Measurements from ENCODE around the gene ID3.

ID3 gene

DNA sequence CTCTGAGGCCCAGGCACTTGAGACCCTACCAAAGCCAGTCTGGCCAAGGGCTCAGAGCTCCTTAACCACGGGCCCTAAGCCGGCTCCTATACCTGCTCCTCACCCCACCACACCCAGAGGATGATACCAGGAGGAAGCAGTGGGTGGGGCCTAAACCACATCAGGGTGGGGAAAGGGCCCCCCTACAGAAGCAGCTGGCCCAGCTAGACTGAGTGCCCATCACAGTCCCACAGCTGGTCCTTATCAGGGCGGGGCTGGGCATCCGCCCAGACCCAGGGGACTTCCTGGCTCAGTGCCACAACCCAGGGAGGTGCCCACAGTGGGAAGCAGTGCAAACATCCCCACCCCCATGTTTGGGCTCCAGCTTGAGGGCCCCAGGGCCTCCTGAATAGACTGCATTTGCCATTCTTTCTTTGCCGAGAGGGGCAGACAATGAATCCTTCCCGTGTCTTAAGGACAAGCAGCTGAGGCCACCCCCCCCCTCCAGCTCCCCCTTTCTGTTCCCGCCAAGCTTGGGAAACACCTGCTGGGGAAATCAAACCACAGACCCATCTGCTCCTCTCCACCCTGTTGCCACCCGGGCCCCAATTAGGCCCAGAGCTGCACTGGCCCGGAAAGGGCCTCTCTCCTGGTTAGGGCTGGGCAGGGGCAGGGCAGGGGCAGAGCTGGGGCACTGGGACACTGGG, 34.4 kb downstream of the ID3 start:
- DNase-seq = peak; percentile 54 to 66

DNA sequence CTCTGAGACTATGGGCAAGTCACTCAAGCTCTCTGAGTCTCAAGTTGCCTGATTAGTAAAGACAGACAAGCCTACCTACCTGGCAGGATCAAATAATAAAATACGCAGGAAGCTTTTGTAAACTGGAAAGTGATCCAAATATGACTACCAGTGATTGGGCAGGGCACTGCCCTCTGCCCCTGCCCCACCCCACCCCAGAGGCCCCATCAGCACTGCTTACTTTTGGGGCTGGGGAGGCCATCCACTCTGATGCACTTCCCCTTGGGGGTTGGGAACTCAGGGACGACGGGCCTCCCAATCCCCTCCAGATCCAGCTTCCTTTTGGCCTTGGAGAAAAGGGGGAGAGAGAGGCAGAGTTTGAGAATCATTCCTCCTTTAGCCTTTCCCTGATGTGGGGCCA, 35.1 kb downstream of the ID3 start:
- no peak for DNase-seq

DNA sequence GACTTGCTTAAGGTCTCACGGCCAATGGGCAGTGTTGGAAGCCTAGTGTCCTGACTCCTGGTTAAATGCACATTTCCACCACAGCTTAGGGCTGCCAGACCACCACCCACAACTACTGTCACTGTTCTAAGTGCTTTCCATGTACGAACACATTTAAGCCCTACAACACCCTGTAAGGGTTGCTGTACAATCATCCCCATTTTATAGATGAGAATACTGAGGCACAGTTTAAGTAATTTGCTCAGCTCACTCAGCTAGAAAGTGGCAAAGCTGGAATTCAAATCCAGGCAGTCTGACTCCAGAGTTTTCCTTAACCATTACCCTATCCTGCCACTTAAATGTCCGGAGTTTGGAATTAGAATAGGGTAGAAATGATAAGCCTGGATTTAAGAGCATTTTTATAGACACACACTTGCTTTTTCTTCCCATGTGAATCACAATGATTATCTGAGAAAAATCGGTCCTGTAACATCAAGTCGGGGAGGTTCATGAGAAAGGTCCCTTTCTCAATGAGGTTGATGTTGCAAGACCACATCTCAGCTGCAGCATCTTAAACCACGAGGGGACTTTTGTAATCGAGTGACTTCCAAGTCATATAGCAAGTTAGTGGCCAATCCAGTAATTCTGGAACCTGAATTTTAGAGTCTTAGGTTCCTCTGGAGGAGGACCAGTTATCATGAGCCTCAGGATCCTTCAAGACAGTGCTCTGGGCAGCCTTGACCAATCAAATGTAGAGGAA, 36.9 kb downstream of the ID3 start:
- DNase-seq = peak in 1 of 2 donors; percentile 52

DNA sequence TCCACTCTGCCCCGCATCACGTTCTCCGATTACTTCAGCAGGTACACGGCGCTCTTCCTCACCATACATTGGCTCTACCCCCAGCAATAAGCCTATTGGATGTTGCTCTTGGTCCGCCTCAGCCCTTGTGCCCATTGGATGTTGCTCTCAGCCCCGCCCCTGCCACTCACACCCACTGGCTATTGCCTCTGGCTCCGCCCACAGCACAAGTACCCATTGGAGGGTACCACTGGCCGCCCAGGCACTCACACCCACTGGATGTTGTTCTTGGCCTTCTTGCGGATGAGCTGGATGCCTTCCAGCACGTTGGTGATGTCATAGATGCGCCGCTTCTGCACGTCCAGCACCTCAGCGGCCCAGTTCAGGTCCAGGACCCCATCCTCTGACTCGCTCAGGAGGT, 37.7 kb downstream of the ID3 start:
- DNase-seq = no peak

DNA sequence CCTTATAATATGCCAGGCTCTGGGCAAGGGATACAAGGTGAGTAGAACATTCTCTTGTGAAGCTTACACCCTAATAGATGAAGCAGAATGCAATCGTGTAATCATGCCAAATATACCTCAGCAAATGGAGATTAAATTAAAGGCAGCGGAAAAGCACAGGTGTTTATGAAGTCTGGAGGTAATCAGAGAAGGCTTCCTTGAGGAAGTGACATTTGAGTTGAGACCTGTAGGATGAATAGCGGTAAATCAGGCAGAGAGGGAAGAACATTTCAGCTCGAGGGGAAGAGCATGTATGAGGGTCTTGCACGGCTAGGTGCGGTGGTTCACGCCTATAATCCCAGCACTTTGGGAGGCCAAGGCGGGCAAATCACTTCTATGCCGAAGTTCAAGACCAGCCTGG, 41.7 kb downstream of the ID3 start:
- DNase-seq = no peak

DNA sequence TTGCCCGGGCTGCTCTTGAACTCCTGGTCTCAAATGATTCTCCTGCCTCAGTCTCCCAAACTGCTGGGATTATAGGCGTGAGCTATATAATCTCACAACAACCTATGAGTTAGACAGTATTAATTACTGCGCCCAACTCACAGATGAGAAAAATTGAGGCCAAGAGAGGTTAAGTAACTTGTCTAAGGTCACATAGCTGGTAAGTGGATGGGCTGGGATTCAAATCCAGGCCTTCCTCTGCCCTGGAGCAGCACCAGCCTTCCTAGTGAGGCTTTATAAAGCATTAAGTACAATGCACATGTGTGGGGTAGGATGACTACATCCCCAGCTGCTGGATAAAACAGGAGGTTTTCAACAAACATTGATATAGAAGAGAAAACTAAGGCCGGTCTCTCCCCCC, 43.4 kb downstream of the ID3 start:
- DNase-seq = no peak

DNA sequence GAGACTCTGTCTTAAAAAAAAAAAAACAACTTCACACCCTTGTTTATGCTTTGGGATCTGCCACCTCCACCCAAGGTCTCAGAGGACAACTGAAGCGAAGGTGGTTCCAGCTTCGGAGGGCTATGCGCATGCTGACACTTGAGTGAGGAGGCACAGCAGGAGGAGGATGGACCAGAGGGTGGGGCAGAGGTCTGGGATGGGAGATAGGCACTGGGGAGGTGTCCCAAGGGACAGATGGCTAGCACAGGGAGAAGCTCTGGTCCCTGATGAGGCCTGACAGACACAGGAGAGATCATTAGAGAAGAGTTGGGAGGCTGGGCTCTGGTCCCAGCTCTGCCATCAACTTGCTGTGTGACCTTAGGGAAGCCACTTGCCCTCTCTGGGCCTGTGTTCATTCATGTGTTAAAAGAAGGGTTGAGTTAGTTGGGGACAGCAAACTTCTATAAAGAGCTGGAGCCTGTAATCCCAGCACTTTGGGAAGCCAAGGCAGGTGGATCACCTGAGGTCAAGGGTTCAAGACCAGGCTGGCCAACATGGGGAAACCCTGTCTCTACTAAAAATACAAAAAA, 45.1 kb downstream of the ID3 start:
- no peak for DNase-seq

DNA sequence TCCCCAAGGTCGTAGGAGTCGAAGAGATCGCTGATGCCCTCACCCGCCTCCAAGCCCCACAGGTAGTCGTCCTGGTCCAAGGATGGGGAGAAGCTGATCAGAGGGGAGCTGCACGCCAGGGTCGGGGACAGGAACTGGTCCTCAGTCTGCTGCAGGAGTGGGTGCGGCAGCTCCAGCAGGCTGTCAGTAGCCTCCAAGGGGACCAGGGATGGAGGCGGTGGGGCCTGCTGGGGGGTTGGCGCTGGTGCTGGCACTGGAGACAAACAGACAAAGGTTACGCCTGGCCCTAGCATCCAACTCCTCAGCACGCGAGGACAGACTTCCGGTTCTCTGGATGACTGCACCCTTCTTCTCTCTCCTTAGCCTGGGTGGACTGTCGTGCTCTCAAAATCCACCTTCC, 49.4 kb downstream of the ID3 start:
- no peak for DNase-seq
